Spleen (tissue), 11 donors: ENCODE results near the gene CAMTA1. TPM values are rescaled to one million over a fixed set of nuclear protein-coding genes. Genes with fewer than 3 reads are reported as not detected.

Source experiments
- DNase-seq: peaks from one replicate; pipeline ENCODE4 v3.0.0-alpha.2; 2020
- H3K27ac ChIP-seq, 8 donors: fragments of 200-600 bp; sonication (generic) in 7 of 8; 1 replicate in 4 of 8; 2 replicates in 4 of 8; pipeline versions ENCODE4 v1.5.0 to v1.8.0; 2016 to 2021; ENCODE audit warnings: inconsistent platforms in 4 of 8, mild to moderate bottlenecking in 4 of 8, moderate library complexity in 1 of 8
- H3K27me3 ChIP-seq, 7 donors: fragments of 200-600 bp; sonication (generic) in 6 of 7; replicated peaks in 1 of 7; 1 replicate in 4 of 7; 2 replicates in 3 of 7; pipeline versions ENCODE4 v1.5.0 to v1.8.0; 2016 to 2021; ENCODE audit warnings: inconsistent platforms in 3 of 7, mild to moderate bottlenecking in 1 of 7
- H3K36me3 ChIP-seq, 6 donors: fragments of 200-600 bp; sonication (generic) in 5 of 6; 1 replicate in 4 of 6; 2 replicates in 2 of 6; pipeline versions ENCODE4 v1.5.0 to v1.8.0; 2016 to 2021; ENCODE audit warnings: inconsistent platforms in 2 of 6
- H3K4me1 ChIP-seq, 6 donors: fragments of 200-600 bp; sonication (generic) in 5 of 6; 1 replicate in 3 of 6; 2 replicates in 3 of 6; pipeline versions ENCODE4 v1.5.0 to v1.8.0; 2016 to 2021; ENCODE audit warnings: inconsistent platforms in 3 of 6
- H3K4me3 ChIP-seq, 8 donors: fragments of 200-600 bp; sonication (generic) in 7 of 8; 1 replicate in 4 of 8; 2 replicates in 4 of 8; pipeline versions ENCODE4 v1.5.0 to v1.8.0; 2016 to 2021; ENCODE audit warnings: inconsistent platforms in 4 of 8, mild to moderate bottlenecking in 4 of 8, moderate library complexity in 2 of 8
- H3K9me3 ChIP-seq, 8 donors: fragments of 200-600 bp; sonication (generic) in 7 of 8; 1 replicate in 4 of 8; 2 replicates in 4 of 8; pipeline versions ENCODE4 v1.5.0 to v1.8.0; 2016 to 2021; ENCODE audit warnings: inconsistent platforms in 4 of 8
- POLR2A ChIP-seq, 3 donors: fragments of 450-650 bp; IDR thresholded peaks; one replicate each; pipeline ENCODE4 v1.5.1; 2017; ENCODE audit warnings: antibody characterized with exemption in 3 of 3, mild to moderate bottlenecking in 1 of 3
- POLR2AphosphoS5 ChIP-seq, 3 donors: sonication (generic); formaldehyde crosslinking; IDR thresholded peaks; one replicate each; pipeline ENCODE4 v1.5.1; 2017; ENCODE audit warnings: antibody characterized with exemption in 3 of 3
- WGBS, 5 donors: extraction: QIAGEN DNeasy Blood & Tissue Kit in 3 of 5; methylation state at CpG; one replicate each; pipeline versions ENCODE4 v1.1.5 to v1.1.7; 2013 to 2018; 5-methylcytosine and 5-hydroxymethylcytosine counted together
- intact Hi-C: fragments of 100-400 bp; cut with DNase I; formaldehyde crosslinking; loops from one replicate; pipeline ENCODE4 v1.15.0; 2023; ENCODE audit warnings: low total_unique reads
- polyA plus RNA-seq, 3 donors: library from polyadenylated mRNA; stranded (reverse); fragments of 200-250 nt; gene quantifications; one replicate each; pipeline ENCODE4 v1.2.1, GENCODE V29; 2013
- total RNA-seq, 7 donors: library from RNA; depleted of rRNA in 3 of 7; stranded (reverse); fragments of >200 nt in 3 of 7; fragmentation: NEBNext Ultra II Directional in 4 of 7; extraction: Animal tissue kit (Norgen Biotek cat#: 25700) in 4 of 7; gene quantifications; one replicate each; pipeline versions ENCODE4 v1.1.0 to v1.2.1, GENCODE V29; 2016 to 2021
- TF ChIP-seq, protein P1 (sequence below), 11 experiments: fragments of 200-600 bp in 7 of 11; fragments of 450-650 bp in 4 of 11; sonication (generic) in 4 of 11; IDR thresholded peaks in 8 of 11; conservative IDR thresholded peaks in 3 of 11; 1 replicate in 7 of 11; 2 replicates in 4 of 11; pipeline versions ENCODE4 v1.4.0 to v1.8.0; 2016 to 2021; ENCODE audit warnings: antibody characterized with exemption in 11 of 11, inconsistent platforms in 4 of 11, mild to moderate bottlenecking in 1 of 11
- donor health status: healthy with polysubstance abuse.
- donor health status: DM: no; HTN: no; CAD: no; lungs with moderate emphysema.
- donor health status: DM: no; HTN: no; CAD: no.
- donor health status: Bipolar disorder and iron deficiency.
- donor health status: healthy.
- donor health status: DM: no; HTN: no; CAD: no.
- donor health status: DM: yes; HTN: yes; CAD: no.

Gene CAMTA1
- total and polyA plus RNA-seq, 10 donors: 53.0 to 106 (median 77.3) TPM

DNA sequence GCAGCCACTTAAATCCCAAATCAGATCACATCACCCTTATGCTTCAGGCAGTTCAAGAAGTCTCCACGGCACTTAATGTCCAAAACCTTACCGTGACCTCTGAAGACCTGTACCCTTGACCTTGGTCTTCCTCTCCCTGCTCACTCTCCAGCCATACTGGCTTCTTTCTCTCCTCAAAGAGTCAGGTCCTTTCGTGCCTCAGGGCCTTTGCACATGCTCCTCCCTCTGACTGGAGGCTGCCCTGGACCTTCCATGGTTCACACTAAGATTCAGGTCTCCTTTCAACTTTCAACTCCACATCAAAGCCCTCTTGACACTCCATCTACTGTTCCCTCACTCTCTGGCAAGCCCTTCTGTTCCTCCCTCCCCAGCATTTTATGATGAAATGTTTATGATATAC lies 695.9 kb downstream of the CAMTA1 start:
- 52 to 76% (median 63%) methylated on average over 3 of the region's 3 CpGs for WGBS, 5 donors
- H3K27me3 ChIP-seq: peaks cover 0 to 40% (median 0%) of the 10 kb centered on the region in 7 donors
- peaks cover 0 to 10% (median 0%) of the 10 kb centered on the region in 6 donors for H3K4me1 ChIP-seq
- H3K4me3 ChIP-seq: no peak overlapping the region
- peak overlapping the region in 3 of 8 donors; percentile 44 to 70 (median 46) for H3K27ac ChIP-seq
- no peak for DNase-seq
- no peaks in the 10 kb centered on the region for H3K9me3 ChIP-seq
- TF ChIP-seq, protein P1, sequence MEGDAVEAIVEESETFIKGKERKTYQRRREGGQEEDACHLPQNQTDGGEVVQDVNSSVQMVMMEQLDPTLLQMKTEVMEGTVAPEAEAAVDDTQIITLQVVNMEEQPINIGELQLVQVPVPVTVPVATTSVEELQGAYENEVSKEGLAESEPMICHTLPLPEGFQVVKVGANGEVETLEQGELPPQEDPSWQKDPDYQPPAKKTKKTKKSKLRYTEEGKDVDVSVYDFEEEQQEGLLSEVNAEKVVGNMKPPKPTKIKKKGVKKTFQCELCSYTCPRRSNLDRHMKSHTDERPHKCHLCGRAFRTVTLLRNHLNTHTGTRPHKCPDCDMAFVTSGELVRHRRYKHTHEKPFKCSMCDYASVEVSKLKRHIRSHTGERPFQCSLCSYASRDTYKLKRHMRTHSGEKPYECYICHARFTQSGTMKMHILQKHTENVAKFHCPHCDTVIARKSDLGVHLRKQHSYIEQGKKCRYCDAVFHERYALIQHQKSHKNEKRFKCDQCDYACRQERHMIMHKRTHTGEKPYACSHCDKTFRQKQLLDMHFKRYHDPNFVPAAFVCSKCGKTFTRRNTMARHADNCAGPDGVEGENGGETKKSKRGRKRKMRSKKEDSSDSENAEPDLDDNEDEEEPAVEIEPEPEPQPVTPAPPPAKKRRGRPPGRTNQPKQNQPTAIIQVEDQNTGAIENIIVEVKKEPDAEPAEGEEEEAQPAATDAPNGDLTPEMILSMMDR (IDR thresholded peaks at IDR 0.05 in 8 of 11, conservative IDR thresholded peaks at IDR 0.05 in 3 of 11): no peak
- TF ChIP-seq POLR2AphosphoS5 (IDR thresholded peaks at IDR 0.05) (no peak), POLR2A (IDR thresholded peaks at IDR 0.05) (no peak)
- H3K36me3 ChIP-seq: no peaks in the 10 kb centered on the region
- intact Hi-C loops: no loop called here

DNA sequence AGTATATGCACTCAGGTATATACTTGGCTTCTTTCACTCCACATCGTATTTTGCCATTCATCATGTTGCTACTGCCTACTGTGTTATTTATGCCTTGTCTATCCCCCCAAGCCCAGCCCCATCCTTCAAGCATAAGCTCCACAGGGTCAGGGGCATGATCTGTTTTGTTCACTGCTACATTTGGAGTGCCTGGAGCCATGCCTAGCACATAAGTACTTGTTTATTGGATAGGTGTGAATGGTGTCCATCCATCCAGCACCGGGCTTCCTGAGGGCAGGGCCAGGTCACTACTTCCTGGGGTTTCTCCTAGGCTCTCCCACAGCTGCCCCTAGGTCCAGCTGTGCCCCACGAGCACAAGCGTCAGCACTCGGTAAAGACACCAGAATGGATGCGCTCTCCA lies 696.8 kb downstream of the CAMTA1 start:
- peak overlapping the region in 1 of 8 donors; percentile 21 for H3K27ac ChIP-seq
- no peak for DNase-seq
- intact Hi-C loops: no loop called here
- H3K4me1 ChIP-seq: peaks cover 0 to 10% (median 0%) of the 10 kb centered on the region in 6 donors
- TF ChIP-seq, protein P1 (IDR thresholded peaks at IDR 0.05 in 8 of 11, conservative IDR thresholded peaks at IDR 0.05 in 3 of 11): no peak
- TF ChIP-seq POLR2AphosphoS5 (IDR thresholded peaks at IDR 0.05) (no peak), POLR2A (IDR thresholded peaks at IDR 0.05) (no peak)
- 52 to 82% (median 70%) methylated on average over 2 to 6 of the region's 6 CpGs for WGBS, 5 donors
- peaks cover 0 to 46% (median 0%) of the 10 kb centered on the region in 7 donors for H3K27me3 ChIP-seq
- H3K4me3 ChIP-seq: no peak overlapping the region
- H3K36me3 ChIP-seq: no peaks in the 10 kb centered on the region
- no peaks in the 10 kb centered on the region for H3K9me3 ChIP-seq

DNA sequence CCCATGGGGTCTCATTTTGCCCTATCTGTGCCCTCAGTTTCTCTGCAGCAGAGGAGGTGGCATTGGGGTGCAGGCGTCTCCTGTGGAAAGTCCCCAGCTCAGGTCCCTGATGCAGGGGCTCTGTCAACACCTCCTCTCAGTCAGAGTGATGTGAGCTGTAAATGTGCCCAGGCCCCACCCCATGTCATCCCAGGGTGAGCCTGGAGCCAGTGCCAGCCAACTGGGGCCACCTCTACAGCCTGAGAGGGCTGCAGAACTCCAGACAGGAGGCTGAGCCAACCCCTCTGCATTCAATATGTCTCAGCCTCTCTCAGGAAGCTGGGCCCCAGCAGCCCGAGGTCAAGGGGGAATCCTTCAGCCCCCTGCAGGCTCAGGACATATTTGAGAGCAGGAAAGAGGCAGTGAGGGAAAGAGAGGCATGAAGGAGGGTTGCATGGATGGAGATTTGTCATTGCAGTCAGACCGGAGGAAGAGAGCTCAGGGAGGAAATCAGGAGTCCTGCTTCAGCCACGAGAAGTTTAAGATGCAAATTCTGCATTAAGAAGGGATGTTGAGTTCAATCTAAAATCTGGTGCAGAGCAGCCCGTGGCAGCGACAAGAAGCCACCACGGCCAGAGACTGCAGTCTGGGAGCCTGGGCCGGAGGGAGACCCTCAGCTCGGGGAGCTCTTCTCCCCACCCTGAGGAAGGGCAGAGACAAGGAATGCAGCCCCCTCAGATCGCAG lies 697.7 kb downstream of the CAMTA1 start:
- DNase-seq: no peak
- peak overlapping the region in 2 of 8 donors; percentile 4 to 21 for H3K27ac ChIP-seq
- WGBS, 5 donors: 50 to 62% (median 53%) methylated on average over 8 to 10 of the region's 10 CpGs
- H3K4me3 ChIP-seq: no peak overlapping the region
- no peaks in the 10 kb centered on the region for H3K36me3 ChIP-seq
- peaks cover 0 to 46% (median 0%) of the 10 kb centered on the region in 7 donors for H3K27me3 ChIP-seq
- intact Hi-C loops: no loop called here
- H3K9me3 ChIP-seq: no peaks in the 10 kb centered on the region
- no peak for TF ChIP-seq POLR2A (IDR thresholded peaks at IDR 0.05)
- no peak for TF ChIP-seq POLR2AphosphoS5 (IDR thresholded peaks at IDR 0.05)
- TF ChIP-seq, protein P1 (IDR thresholded peaks at IDR 0.05 in 8 of 11, conservative IDR thresholded peaks at IDR 0.05 in 3 of 11): no peak
- H3K4me1 ChIP-seq: peaks cover 0 to 10% (median 0%) of the 10 kb centered on the region in 6 donors

DNA sequence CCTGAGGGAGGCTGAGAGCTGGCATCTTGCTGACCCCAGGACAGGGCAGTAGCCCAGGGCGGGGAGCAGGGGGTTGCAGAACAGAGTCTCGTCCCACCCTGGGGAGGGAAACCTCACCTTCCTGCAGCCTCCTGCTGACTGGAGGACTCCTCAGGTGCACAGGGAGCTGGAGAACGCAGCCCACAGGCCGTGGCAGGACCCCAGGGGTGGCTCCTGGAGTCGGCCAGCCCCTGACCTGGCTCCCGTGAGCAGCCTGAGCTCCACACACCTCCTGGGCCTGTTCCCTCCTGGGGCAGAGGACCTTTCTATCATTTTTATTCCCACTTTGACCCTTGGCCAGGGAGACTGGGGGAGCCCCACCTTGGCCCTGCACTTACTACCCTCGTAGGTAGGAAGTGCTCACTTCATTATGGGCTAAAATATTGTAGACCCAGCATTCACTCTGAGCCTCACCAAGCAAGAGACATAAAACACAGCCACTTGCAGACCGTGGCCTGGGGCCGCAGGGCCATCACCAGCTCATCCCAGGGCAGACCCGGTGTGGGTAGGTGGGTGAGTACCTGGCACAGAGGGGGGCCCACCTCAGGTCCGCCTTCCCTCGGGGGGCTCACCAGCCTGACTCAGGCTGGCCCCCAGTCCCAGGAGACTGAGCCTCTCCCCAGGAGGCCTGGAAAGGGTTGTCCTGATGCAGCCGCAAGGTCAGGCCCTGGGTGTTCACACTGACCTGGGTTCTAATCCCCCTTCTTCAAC lies 698.6 kb downstream of the CAMTA1 start:
- no peak for DNase-seq
- Histone ChIP-seq H3K4me1 (peaks cover 0 to 10% (median 0%) of the 10 kb centered on the region in 6 donors), H3K27me3 (peaks cover 0 to 46% (median 0%) of the 10 kb centered on the region in 7 donors), H3K9me3 (no peaks in the 10 kb centered on the region), H3K27ac (no peak overlapping the region), H3K4me3 (no peak overlapping the region), H3K36me3 (no peaks in the 10 kb centered on the region)
- 78 to 89% (median 80%) methylated on average over 7 to 13 of the region's 13 CpGs for WGBS, 5 donors
- TF ChIP-seq POLR2AphosphoS5 (IDR thresholded peaks at IDR 0.05) (no peak), POLR2A (IDR thresholded peaks at IDR 0.05) (no peak)
- TF ChIP-seq, protein P1 (IDR thresholded peaks at IDR 0.05 in 8 of 11, conservative IDR thresholded peaks at IDR 0.05 in 3 of 11): no peak
- intact Hi-C loops: no loop called here
